Mesenteric fat pad (tissue), 1 donor: ENCODE measurements around the gene NUB1. TPM values are rescaled to one million over a fixed set of nuclear protein-coding genes. Genes with fewer than 3 reads are reported as not detected.
"Not testable (repeated sequence)": the region's sequence is repeated elsewhere in the genome, so short reads cannot be mapped to it uniquely, and the experiment has no call there.

ENCODE experiments used
- DNase-seq: peaks from one replicate; pipeline ENCODE4 v3.0.0-alpha.2; 2020; ENCODE audit warnings: low spot score
- long read RNA-seq: library from polyadenylated mRNA; unstranded; transcript quantifications from one replicate; pipeline ENCODE4 v2.0.0, GENCODE V29; 2020
- total RNA-seq: library from RNA; stranded (reverse); fragmentation: NEBNext Ultra II Directional; extraction: Animal tissue kit (Norgen Biotek cat#: 25700); gene quantifications from one replicate; pipeline ENCODE4 v1.2.1, GENCODE V29; 2021
- donor health status: DM: yes; HTN: yes; CAD: no.

NUB1 gene, protein sequence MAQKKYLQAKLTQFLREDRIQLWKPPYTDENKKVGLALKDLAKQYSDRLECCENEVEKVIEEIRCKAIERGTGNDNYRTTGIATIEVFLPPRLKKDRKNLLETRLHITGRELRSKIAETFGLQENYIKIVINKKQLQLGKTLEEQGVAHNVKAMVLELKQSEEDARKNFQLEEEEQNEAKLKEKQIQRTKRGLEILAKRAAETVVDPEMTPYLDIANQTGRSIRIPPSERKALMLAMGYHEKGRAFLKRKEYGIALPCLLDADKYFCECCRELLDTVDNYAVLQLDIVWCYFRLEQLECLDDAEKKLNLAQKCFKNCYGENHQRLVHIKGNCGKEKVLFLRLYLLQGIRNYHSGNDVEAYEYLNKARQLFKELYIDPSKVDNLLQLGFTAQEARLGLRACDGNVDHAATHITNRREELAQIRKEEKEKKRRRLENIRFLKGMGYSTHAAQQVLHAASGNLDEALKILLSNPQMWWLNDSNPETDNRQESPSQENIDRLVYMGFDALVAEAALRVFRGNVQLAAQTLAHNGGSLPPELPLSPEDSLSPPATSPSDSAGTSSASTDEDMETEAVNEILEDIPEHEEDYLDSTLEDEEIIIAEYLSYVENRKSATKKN
- total RNA-seq = 59.2 TPM
- long read RNA-seq, transcript NUB1-203 (9 exons, 1,703 nt) = major isoform, 33 of 98 reads
- long read RNA-seq, transcript NUB1-201 (15 exons, 3,180 nt) = minor isoform, 10 of 98 reads
- long read RNA-seq, partial matches to known transcripts = 25 of 98 reads
- long read RNA-seq, other reads (novel, unspliced or antisense) = 29 of 98 reads

DNA sequence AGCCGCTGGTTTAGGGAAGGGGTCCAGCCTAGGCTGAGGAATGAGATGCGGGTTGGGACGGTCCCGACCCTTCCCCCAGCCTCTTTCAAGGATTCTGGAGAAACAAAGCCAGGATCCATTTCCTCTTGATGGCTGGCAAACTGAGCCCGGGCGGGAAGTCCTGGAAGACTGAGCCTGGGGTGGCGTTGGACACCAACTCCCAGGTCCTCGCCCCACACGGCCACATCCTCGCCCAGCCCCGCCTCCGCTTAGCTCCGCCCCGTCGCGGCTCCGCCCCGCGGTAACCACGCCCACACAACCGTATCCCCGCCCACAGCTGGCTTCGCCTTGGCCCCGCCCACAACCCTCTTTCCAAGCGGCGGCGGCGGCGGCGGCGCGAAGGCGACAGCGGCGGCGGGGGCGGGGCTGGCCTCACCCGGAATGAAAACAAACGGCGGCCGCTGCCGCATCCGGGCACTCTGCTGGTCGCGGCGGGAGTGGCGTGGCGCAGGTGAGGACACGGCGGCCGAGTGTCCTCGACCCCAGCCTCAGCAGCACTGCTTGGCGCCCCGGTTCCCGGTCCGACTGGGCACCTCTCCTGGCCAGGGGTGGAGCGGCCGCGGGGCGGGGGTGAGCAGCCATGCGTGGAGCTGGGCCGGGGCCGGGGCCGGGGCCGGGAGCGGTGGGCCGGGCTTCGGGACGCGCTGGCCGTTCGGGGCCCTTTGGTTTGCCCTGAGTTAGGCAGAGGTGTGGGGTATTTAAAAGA is at the start of gene NUB1:
TSS of gene NUB1 (plus strand) at position 456 of the 745 bp plus-strand sequence. CDS start 3,538 bp downstream, outside the sequence.
- peak; percentile 99 for DNase-seq

DNA sequence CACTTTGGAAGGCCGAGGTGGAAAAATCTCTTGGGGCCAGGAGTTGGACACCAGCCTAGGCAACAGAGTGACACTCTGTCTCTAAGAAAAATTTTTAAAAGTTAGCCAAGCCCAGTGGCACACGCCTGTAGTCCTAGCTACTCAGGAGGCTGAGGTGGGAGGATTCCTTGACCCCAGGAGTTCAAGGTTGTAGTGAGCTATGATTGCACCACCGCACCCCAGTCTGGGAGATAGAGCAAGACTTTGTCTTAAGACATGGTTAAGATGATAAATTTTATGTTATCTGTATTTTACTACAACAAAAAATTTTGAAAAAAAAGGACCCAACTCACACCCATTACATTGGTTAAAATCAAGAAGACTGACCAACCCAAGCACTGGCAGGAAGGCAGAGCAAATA is 48.8 kb upstream of the NUB1 start:
- DNase-seq = no peak

DNA sequence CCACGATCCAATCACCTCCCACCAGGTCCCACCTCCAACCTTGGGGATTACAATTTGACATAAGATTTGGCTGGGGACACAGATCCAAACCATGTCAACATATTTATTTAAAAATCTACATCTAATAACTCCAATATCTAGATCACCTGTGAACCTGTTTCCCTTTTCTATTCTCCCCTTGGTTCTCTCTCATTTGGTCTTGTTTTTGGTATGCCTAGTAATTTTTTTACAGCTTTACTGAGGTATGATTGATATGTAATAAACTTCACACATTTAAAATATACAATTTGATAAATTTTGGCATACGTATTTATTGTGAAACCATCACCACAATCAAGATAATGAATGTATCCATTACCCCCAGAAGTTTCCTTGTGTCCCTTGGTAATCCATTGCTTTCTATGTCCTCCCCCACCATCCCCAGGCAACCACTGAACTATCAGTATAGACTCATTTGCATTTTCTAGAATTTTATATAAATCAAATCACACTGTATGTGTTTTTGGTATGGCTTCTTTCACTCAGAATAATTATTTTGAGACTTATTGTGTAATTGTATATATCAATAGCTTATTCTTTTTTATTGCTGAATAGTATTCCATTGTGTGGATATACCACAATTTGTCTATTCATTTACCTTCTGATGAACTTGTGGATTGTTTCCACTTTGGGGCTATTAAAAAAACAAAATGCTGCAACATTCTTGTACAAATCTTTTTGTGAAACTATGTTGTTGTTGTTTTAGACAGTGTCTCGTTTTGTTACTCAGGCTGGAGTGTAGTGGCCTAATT is 45.2 kb upstream of the NUB1 start:
- no peak for DNase-seq

DNA sequence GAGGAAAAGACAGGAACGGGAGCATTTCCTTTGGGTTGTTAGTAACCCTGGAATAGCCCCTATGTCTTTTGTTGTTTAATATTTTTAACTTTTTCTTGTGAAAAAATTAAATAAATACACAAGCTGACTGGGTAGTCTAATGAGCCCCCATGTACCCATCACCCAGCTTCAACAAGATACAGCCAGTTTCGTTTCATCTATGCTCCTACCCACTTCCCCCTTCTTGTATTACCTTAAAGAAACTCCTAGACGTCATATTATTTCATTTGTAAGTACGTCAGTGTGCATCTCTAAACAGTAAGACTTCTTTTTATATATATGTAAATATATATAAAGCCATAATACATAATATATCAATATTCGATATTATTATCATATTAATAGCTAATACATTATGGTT is 42.8 kb upstream of the NUB1 start:
- DNase-seq = no peak

DNA sequence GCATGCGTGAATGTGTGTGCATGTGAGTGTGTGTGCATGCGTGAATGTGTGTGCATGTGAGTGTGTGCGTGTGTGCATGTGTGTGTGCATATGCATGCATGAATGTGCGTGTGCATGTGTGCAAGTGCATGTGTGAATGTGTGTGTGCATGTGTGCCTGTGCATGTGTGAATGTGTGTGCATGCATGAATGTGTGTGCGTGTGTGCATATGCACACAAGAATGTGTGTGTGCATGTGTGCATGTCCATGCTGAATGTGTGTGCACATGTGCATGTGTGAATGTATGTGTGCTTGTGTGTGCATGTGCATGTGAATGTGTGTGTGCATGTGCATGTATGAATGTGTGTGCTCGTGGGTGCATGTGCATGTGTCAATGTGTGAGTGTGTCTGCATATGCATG is 42.1 kb upstream of the NUB1 start:
- no peak for DNase-seq

DNA sequence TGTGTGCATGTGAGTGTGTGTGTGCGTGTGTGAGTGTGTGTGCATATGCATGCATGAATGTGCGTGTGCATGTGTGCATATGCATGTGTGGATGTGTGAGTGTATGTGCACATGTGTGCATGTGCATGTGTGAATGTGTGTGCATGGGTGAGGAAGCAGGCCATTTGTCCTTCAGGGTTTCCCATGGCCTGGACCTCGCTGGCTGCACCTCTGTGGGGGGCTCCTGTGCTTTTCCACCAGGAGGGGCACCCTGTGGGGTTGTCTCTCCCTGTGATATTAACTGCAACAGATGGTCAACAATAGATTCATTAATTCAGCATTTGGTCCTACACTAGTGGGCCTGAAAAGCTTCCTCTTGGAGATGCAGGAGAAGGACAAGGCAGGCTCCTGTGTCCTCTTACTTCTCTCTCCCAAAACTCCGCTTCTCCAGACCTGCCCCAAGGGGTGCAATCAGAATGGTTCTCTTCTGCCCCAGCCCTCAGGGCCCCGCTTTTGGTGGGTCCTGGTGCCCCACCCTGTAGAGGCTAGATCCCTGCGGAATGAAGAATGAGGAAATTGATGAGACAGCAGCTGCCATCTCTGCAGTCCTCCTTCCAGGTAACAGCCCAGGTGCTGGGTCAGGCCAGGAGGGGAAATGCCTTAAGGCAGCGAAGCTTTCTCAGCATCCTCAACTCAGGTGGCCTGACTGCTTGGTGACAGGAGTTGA is 41.5 kb upstream of the NUB1 start:
- DNase-seq = no peak

DNA sequence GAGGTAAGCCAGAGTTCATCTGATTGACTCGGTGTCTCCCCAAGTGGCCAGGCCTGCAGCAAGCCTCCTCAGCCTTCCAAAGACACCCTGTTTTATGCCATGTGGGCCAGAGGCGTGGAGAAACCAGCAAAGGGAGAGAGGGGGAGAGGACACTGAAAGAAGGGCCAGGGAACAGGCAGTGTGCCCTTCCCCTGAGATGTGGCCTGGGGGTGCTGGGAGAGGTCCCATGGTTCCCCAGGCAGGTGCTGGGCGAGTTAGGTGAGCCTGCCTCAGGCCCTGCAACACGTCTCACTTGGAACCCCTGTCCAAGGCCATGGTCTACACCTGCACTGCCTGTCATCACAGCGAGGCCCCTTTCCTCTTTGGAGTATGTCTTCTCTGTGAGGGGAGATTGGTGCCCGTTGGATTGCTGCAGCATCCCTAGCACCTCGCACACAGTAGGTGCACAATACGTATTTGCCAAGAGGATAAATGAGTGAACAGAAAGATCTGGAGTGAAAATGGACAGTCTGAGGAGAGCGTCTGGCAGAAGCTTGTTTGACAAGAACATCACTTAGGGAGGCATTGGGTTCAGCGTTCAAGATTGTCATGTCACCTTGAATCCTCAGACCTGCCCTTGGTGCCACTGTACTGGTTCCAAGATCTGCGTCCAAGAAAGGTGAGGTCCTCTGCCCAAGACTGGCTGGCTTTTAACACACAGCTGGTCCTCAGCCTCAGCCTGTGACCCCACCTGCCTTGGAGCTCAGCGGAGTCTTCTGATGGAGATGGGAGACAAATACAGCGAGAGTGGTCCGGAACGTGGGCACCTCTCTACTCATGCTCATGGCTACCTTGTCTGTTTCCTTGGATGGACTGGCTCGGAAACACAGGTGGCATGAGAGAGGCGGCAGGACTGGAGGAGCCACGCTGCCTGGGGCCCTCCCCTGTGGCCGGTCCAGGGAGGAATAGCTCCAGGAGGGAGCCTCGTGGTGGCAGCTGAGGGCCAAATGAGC is 39.8 kb upstream of the NUB1 start:
- DNase-seq = no peak

DNA sequence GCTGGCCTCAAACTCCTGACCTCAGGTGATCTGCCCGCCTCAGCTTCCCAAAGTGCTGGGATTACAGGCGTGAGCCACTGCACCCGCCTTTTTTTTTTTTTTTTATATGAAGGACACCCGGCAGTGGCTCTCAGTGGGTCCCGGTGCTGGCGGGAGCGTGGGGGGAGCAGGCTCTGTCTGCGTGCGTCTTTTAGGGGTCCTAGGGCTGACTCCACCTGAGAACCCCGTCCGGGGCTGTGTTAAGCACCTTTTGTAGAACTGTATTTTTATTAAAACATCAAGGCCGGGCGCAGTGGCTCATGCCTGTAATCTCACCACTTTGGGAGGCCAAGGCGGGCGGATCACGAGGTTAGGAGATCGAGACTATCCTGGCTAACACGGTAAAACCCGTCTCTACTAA is 37.4 kb upstream of the NUB1 start:
- not testable (repeated sequence) for DNase-seq

DNA sequence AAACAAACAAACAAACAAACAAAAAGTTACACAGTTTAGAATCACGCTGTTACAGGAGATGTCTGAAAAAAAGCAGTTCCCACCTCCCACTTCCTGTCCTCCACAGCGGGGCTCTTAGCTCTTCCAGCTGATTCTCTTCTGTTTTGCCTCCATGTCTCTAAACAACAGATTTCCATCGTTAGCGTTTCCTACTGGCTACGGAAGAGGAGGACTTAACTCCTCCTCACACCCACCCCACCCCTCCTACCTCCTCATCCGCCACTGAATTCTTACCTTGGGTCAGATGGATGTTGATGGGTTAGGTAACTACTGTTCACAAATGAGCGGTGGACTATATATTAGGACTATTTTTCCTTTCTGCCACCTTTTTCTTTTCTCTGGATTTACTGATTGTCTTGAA is 36.8 kb upstream of the NUB1 start:
- DNase-seq = no peak

DNA sequence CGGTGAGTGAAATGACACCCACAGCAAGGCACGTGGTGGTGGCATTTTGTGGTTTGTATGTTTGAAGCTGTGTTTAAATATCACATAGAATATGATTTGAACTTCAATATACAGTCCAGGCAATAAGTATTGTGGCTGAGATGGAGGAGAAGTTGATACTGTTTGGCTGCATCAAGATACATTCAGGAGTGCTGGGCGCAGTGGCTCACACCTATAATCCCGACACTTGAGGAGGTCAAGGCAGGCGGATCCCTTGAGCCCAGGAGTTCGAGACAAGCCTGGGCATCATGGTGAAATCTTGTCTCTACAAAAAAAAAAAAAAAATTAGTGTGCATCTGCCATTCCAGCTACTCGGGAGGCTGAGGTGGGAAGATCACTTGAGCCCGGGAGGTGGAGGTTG is 35.2 kb upstream of the NUB1 start:
- DNase-seq = no peak

DNA sequence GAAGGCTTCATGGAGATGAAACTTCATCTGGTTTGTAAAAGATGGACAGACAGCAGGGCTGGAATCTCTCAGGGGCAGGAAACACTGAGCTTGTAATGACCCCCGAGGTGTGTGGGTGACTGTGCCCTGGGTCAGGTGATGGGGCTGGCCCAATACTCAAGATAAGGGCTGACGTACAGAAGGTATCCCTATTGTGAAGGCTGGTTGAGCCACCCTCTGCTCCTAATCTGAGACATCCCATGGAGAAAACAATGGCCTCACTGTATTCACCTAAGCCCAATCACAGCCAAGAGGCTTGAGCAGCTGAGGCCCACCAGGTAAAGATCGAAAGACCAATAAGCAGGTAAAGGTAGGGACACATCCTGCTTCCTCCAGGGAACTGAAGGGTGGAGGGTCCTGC is 34.8 kb upstream of the NUB1 start:
- no peak for DNase-seq

DNA sequence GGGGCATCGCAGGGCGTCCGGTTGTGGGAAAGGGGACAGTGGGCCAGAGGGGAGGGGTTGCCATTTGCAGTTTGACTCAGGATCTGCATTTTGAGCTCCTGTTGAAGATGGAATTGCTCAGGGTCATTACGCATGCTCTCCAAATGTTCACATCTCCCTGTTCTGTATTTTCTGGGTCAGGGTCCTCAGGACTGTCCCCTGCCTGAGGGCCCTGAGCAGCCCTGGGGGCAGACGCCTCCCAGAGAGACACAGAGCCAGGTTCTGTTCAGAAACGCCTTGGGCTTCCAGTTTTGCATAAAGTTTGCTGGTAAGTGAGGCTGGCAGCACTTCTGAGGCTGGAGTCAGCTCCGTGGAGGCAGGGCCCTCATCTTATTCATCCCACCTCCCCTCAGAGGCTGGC is 34.1 kb upstream of the NUB1 start:
- no peak for DNase-seq

DNA sequence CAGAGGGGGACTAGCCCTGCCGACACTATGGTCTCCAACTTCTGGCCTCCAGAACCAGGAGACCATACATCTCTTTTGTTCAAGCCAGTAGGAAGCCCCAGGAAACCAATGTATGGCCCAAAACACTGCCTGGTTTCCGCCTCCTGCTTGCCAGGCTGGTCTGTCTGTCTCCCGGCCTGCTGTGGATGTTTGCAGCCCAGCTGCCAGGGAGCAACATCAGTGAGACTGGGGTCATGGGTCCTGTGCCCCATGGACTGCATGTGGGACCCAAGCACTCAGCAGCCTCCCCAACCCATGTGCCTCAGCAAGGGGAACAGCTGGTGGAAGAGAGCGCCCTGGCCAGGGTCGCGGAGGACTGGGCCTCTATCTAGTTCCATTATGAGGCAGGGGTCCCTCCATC is 33.4 kb upstream of the NUB1 start:
- DNase-seq = no peak

DNA sequence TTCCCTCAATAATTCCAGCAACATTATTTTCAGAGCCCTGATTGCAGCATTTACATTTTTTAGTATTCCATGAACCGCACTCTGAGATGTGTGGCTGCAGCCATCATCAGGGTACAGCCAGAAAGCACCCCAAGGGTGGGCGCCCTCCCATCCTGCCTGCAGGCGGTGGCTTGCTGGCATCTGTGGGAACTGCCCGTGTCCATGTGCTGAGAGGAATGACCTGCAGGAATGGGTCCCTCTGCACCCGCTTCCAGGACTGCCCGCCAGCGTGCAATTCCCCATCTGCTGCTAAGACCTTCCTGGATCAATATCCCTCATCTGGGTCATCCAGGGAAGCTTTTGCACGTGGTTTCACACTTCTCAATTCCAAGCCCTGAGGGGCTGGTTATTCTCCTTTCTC is 32.8 kb upstream of the NUB1 start:
- no peak for DNase-seq

DNA sequence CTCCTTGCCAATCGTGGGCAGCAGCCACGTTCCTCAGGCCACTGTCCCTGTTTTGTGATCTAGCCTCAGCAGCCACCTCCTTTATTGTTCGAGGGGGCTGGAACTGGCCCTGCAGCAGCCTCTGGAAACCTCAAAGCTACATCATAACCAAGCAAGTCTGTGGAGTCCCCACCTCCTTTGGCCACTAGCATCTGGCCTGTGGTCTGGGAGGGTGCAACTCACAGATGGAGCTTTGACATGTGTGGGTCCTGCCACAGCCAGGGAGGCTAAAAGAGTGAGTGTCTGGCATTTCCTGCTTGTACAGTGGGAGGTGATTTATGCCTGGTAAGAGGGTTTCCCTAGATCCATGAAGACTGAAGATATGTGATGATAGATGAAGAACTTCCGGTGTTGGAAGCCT is 32.3 kb upstream of the NUB1 start:
- DNase-seq = no peak

DNA sequence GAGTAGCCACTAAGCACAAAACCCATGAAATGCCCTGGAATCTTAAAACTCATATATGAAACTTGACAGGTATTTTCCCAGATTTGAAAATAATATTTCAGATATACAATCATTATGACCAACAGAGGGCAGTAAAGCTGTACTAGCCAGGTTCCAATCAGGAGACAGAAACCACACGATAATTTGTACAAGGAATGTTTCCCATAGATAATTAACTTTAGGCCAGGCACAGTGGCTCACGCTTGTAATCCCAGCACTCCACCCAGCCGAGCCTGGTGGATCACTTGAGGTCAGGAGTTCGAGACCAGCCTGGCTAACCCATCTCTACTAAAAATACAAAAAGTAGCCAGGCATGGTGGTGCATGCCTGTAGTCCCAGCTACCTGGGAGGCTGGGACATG is 31.0 kb upstream of the NUB1 start:
- no peak for DNase-seq

DNA sequence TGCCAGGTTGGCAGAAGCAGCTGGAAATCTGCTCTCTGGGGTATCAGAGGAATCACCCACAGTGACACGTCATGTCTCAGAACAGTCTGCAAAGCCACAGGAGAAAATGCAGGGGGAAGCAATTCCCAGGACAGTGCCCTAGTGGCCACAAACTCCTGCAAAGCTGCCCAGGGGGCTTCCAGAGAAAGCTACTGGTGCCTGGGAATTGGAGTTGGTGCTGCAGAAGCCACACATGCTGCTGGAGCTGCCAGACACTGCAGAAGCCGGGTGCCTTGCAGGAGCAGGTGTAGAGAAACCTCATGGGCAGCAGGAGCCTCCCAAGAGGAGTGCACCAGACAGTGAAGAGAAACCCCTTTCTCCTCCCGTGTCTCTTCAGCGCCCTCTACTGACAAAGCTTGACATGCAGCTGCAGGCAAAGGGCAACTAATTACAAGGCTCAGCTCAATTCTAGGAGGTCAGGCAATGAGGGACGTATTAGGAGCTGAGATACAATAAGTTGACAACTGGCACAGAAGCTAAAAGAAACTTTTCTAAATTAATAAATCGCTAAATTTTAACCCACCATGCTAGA is 30.2 kb upstream of the NUB1 start:
- peak; percentile 9 for DNase-seq

DNA sequence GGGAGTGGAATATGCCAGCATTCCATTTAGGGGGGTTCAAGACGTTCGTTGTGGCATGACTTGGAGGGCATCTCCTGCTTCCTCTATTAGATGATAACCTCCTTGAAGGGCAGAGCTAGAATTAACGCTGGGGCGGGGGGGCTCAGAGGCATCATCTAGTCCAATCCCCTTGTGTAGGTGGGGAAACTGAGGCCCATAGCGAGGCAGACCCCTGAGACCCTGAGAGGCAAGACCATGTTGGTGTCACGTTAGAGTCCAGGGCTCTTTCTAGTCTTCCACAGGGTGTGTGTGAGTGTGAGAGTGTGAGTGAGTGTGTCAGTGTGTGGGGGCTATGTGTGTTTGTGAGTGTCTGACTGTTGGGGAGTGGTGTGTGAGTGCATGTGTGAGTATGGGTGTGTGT is 29.3 kb upstream of the NUB1 start:
- peak; percentile 53 for DNase-seq
